Measurements from ENCODE around the gene SEMA3B. TPM values are rescaled to one million over a fixed set of nuclear protein-coding genes. Genes with fewer than 3 reads are reported as not detected.

SEMA3B gene
- total RNA-seq, 2 experiments from 2014 or later = 1.9 to 2.0 TPM

- no peak overlapping the region for H3K27ac Mint-ChIP-seq
- no peaks in the 10 kb centered on the region for H3K9me3 ChIP-seq (ENCODE audit: control insufficient read depth in 1 of 2, insufficient read depth in 1 of 2, low read length in 2 of 2)
- TF ChIP-seq CTCF (IDR thresholded peaks at IDR 0.05) = no peak
- H3K27ac ChIP-seq (ENCODE audit: low read depth in 1 of 2, low read length in 2 of 2) = no peak overlapping the region
- H3K27me3 ChIP-seq (ENCODE audit: control insufficient read depth in 1 of 2, insufficient read depth in 2 of 2, low read length in 2 of 2) = peaks cover 0 to 10% of the 10 kb centered on the region in 2 experiments
- H3K36me3 ChIP-seq (ENCODE audit: insufficient read depth, low read length) = peaks cover 6% of the 10 kb centered on the region
- peaks cover 15% of the 10 kb centered on the region for H3K4me1 ChIP-seq (ENCODE audit: insufficient read depth, low read length)
- H3K9me3 Mint-ChIP-seq = no peaks in the 10 kb centered on the region
- no peak overlapping the region for H3K4me3 Mint-ChIP-seq
- intact Hi-C loops (cut with DNase I, micrococcal nuclease) = no loop called here
- ATAC-seq (ENCODE audit: poor library complexity) (no peak), DNase-seq (no peak)
- ChIA-PET CTCF (interaction anchor here (0.6 kb wide), 1 partner anchor 17 kb away, joined by 3 read pairs; no protein-coding TSS in a partner anchor), POLR2A (interaction anchor here (0.8 to 1.1 kb wide), 2 partner anchors 12 to 17 kb away, joined by 3 read pairs; no protein-coding TSS in a partner anchor)
- H3K36me3 Mint-ChIP-seq (ENCODE audit: low read depth) = peaks cover 11% of the 10 kb centered on the region
- H3K4me1 Mint-ChIP-seq (ENCODE audit: low read depth) = no peaks in the 10 kb centered on the region
- no peak overlapping the region for H3K4me3 ChIP-seq (ENCODE audit: low read length)
- peaks cover 13% of the 10 kb centered on the region for H3K27me3 Mint-ChIP-seq
Observed at GRCh38 chr3:50263478-50264382, 5.2 kb upstream of the SEMA3B start.

- no peak for ATAC-seq (ENCODE audit: poor library complexity)
- no peak overlapping the region for H3K27ac Mint-ChIP-seq
- H3K4me3 Mint-ChIP-seq = no peak overlapping the region
Observed at GRCh38 chr3:50264383-50264963, 4.5 kb upstream of the SEMA3B start.

More at GRCh38 chr3:50264383-50264963, 4.5 kb upstream of the SEMA3B start:
- Mint-ChIP-seq H3K9me3 (no peaks in the 10 kb centered on the region), H3K4me1 (ENCODE audit: low read depth) (no peaks in the 10 kb centered on the region), H3K27me3 (peaks cover 15% of the 10 kb centered on the region), H3K36me3 (ENCODE audit: low read depth) (peaks cover 4% of the 10 kb centered on the region)
- intact Hi-C loops (cut with DNase I, micrococcal nuclease) = no loop called here
- DNase-seq = no peak
- Histone ChIP-seq H3K27ac (ENCODE audit: low read depth in 1 of 2, low read length in 2 of 2) (no peak overlapping the region), H3K4me3 (ENCODE audit: low read length) (no peak overlapping the region), H3K36me3 (ENCODE audit: insufficient read depth, low read length) (peaks cover under 1% of the 10 kb centered on the region), H3K27me3 (ENCODE audit: control insufficient read depth in 1 of 2, insufficient read depth in 2 of 2, low read length in 2 of 2) (peaks cover 0 to 10% of the 10 kb centered on the region in 2 experiments), H3K4me1 (ENCODE audit: insufficient read depth, low read length) (peaks cover 12% of the 10 kb centered on the region), H3K9me3 (ENCODE audit: control insufficient read depth in 1 of 2, insufficient read depth in 1 of 2, low read length in 2 of 2) (no peaks in the 10 kb centered on the region)
- ChIA-PET CTCF (no interaction called here), POLR2A (interaction anchor here (0.8 to 1.1 kb wide), 2 partner anchors 11 to 18 kb away, joined by 3 read pairs; no protein-coding TSS in a partner anchor)
- no peak for TF ChIP-seq CTCF (IDR thresholded peaks at IDR 0.05)
